ENCODE measurements around the gene SERPINA4. TPM values are rescaled to one million over a fixed set of nuclear protein-coding genes. Genes with fewer than 3 reads are reported as not detected.

Gene SERPINA4
- polyA plus RNA-seq, 1 of the 3 experiments (the other 2 are of a cell fraction): not detected

DNA sequence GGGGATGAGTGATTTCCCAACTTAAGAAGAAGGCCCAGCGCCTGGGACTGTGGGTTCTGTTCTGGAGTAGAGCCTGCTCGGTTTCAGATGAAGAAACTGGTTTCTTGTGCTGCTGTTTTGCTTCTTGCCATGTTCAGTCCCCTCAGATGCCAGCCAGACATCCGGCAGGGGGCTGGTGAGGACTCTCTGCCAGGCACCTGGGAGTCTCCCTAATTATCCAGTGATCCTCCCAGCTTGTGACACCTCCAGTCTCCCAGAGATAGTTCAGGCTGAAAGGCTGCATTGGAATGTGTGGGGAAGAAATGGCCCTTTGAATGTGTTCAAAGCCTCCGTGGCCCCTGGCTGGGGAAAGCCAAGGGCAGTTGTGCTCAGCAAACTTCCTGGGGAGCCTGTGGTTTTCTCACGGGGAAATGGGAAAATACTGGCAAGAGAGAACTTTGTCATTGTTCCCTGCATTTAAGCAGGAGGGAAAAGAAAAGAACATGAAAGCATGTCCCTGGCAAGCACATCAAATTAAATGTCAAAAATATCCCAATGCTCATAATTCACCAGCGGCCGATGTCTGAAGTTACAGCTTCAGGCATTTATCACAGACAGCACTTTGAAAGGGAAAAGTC, 43.5 kb upstream of the SERPINA4 start (continued):
- TF ChIP-seq NFIC (IDR thresholded peaks at IDR 0.05; ENCODE audit: borderline replicate concordance) (no peak), RAD21 (IDR thresholded peaks at IDR 0.05; ENCODE audit: low read length) (no peak), MEF2A (IDR thresholded peaks at IDR 0.05; ENCODE audit: borderline replicate concordance, low read depth) (no peak), EZH2phosphoT487 (IDR thresholded peaks at IDR 0.05; ENCODE audit: borderline replicate concordance, low read depth) (no peak), YY1 (IDR thresholded peaks at IDR 0.05; ENCODE audit: low read depth) (no peak)

DNA sequence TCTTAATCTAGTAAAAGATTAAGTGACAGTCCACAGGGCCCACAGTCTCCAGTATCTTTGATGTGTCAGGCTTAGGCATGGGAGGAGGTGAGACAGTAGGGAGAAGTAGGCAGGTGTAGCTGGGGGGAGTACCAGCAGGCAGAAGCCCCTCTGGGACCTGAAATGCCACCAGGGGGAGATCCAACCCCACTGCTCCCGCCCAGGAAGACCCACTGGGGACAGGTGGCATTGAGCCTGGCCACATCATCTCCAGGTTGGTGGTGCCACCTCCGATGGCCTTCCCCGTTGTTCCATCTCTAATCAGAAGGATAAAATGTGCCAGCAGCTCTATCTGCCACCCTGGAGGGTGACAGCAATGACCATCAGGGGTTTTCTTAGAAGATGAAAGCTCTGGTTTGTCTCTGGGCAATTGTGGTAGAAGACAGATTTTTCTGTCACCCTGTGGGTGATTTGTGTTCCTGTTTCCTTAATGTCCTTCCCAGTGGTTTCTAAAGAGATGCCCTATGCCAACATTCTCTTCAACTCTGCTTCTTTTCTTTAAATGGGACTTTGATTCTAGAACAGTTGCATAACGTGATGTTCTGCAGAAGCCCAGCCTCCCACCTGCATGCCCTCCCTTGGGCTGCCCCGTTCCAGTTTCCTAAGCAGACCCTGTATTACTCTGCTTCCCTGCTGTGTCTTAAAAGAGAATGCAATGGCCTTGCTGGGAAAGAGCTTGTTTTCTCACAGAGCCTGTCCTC, 39.7 kb upstream of the SERPINA4 start:
- no peaks in the 10 kb centered on the region for H3F3A ChIP-seq (replicated peaks; ENCODE audit: insufficient read depth)
- no peaks in the 10 kb centered on the region; the same call in 1 of the 2 replicates for H3K27me3 ChIP-seq (ENCODE audit: insufficient read depth)
- H3K4me2 ChIP-seq: no peak overlapping the region
- H3K9me3 ChIP-seq: no peaks in the 10 kb centered on the region
- no peaks in the 10 kb centered on the region for H3K4me1 ChIP-seq (ENCODE audit: control insufficient read depth in 1 of 2, insufficient read depth in 2 of 2, low read depth in 1 of 2, low read length in 1 of 2)
- H3K4me3 ChIP-seq (ENCODE audit: low read depth in 2 of 2, low read length in 1 of 2): no peak overlapping the region
- H3K79me2 ChIP-seq (ENCODE audit: insufficient read depth): no peaks in the 10 kb centered on the region
- H2AFZ ChIP-seq (ENCODE audit: low read depth): no peak overlapping the region
- no peaks in the 10 kb centered on the region for H3K36me3 ChIP-seq (replicated peaks in 1 of 2; ENCODE audit: control insufficient read depth in 1 of 2, insufficient read depth in 2 of 2, low read length in 1 of 2)
- no peaks in the 10 kb centered on the region for H3K9me2 ChIP-seq
- no peaks in the 10 kb centered on the region for H4K20me1 ChIP-seq (ENCODE audit: insufficient read depth)
- H3K9ac ChIP-seq: no peak overlapping the region
- no peak for DNase-seq
- WGBS (ENCODE audit: low lambda C conversion rate): 13% methylated on average over 4 of the region's 5 CpGs
- ChIA-PET CTCF (interaction anchor here (1.6 kb wide), 1 partner anchor 27 kb away, joined by 3 read pairs; no protein-coding TSS in a partner anchor), POLR2A (no interaction called here)
- H3K27ac ChIP-seq (ENCODE audit: low read depth in 2 of 2, low read length in 1 of 2): no peak overlapping the region
- TF ChIP-seq, protein P1, sequence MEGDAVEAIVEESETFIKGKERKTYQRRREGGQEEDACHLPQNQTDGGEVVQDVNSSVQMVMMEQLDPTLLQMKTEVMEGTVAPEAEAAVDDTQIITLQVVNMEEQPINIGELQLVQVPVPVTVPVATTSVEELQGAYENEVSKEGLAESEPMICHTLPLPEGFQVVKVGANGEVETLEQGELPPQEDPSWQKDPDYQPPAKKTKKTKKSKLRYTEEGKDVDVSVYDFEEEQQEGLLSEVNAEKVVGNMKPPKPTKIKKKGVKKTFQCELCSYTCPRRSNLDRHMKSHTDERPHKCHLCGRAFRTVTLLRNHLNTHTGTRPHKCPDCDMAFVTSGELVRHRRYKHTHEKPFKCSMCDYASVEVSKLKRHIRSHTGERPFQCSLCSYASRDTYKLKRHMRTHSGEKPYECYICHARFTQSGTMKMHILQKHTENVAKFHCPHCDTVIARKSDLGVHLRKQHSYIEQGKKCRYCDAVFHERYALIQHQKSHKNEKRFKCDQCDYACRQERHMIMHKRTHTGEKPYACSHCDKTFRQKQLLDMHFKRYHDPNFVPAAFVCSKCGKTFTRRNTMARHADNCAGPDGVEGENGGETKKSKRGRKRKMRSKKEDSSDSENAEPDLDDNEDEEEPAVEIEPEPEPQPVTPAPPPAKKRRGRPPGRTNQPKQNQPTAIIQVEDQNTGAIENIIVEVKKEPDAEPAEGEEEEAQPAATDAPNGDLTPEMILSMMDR (IDR thresholded peaks at IDR 0.05): no peak
- TF ChIP-seq EZH2phosphoT487 (IDR thresholded peaks at IDR 0.05; ENCODE audit: borderline replicate concordance, low read depth): no peak
- no peak for TF ChIP-seq SMC3 (IDR thresholded peaks at IDR 0.05; ENCODE audit: low read depth, low read length)
- no peak for TF ChIP-seq ELF1 (IDR thresholded peaks at IDR 0.05)
- TF ChIP-seq POLR2AphosphoS5 (IDR thresholded peaks at IDR 0.05; ENCODE audit: low read depth, low read length): no peak
- TF ChIP-seq RAD21 (IDR thresholded peaks at IDR 0.05; ENCODE audit: low read length): no peak
- no peak for TF ChIP-seq YY1 (IDR thresholded peaks at IDR 0.05; ENCODE audit: low read depth)
- TF ChIP-seq MEF2A (IDR thresholded peaks at IDR 0.05; ENCODE audit: borderline replicate concordance, low read depth): no peak
- no peak for TF ChIP-seq SIN3A (IDR thresholded peaks at IDR 0.05; ENCODE audit: borderline replicate concordance, low read depth, low read length)
- TF ChIP-seq, protein P2, sequence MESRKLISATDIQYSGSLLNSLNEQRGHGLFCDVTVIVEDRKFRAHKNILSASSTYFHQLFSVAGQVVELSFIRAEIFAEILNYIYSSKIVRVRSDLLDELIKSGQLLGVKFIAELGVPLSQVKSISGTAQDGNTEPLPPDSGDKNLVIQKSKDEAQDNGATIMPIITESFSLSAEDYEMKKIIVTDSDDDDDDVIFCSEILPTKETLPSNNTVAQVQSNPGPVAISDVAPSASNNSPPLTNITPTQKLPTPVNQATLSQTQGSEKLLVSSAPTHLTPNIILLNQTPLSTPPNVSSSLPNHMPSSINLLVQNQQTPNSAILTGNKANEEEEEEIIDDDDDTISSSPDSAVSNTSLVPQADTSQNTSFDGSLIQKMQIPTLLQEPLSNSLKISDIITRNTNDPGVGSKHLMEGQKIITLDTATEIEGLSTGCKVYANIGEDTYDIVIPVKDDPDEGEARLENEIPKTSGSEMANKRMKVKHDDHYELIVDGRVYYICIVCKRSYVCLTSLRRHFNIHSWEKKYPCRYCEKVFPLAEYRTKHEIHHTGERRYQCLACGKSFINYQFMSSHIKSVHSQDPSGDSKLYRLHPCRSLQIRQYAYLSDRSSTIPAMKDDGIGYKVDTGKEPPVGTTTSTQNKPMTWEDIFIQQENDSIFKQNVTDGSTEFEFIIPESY (IDR thresholded peaks at IDR 0.05; ENCODE audit: borderline replicate concordance, low read depth): no peak
- no peak for TF ChIP-seq TCF12 (IDR thresholded peaks at IDR 0.05)
- TF ChIP-seq, protein P3, sequence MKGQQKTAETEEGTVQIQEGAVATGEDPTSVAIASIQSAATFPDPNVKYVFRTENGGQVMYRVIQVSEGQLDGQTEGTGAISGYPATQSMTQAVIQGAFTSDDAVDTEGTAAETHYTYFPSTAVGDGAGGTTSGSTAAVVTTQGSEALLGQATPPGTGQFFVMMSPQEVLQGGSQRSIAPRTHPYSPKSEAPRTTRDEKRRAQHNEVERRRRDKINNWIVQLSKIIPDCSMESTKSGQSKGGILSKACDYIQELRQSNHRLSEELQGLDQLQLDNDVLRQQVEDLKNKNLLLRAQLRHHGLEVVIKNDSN (IDR thresholded peaks at IDR 0.05; ENCODE audit: borderline replicate concordance, low read depth): no peak
- no peak for TF ChIP-seq GABPA (IDR thresholded peaks at IDR 0.05; ENCODE audit: low read depth)
- TF ChIP-seq RXRA (IDR thresholded peaks at IDR 0.05; ENCODE audit: borderline replicate concordance, low read depth): no peak
- TF ChIP-seq, protein P4, sequence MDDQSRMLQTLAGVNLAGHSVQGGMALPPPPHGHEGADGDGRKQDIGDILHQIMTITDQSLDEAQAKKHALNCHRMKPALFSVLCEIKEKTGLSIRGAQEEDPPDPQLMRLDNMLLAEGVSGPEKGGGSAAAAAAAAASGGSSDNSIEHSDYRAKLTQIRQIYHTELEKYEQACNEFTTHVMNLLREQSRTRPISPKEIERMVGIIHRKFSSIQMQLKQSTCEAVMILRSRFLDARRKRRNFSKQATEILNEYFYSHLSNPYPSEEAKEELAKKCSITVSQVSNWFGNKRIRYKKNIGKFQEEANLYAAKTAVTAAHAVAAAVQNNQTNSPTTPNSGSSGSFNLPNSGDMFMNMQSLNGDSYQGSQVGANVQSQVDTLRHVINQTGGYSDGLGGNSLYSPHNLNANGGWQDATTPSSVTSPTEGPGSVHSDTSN (IDR thresholded peaks at IDR 0.05): no peak
- TF ChIP-seq TEAD4 (IDR thresholded peaks at IDR 0.05; ENCODE audit: borderline replicate concordance, insufficient read depth): no peak
- no peak for TF ChIP-seq JUND (IDR thresholded peaks at IDR 0.05)
- no peak for TF ChIP-seq RFX5 (IDR thresholded peaks at IDR 0.05; ENCODE audit: low read length)
- TF ChIP-seq, protein P5, sequence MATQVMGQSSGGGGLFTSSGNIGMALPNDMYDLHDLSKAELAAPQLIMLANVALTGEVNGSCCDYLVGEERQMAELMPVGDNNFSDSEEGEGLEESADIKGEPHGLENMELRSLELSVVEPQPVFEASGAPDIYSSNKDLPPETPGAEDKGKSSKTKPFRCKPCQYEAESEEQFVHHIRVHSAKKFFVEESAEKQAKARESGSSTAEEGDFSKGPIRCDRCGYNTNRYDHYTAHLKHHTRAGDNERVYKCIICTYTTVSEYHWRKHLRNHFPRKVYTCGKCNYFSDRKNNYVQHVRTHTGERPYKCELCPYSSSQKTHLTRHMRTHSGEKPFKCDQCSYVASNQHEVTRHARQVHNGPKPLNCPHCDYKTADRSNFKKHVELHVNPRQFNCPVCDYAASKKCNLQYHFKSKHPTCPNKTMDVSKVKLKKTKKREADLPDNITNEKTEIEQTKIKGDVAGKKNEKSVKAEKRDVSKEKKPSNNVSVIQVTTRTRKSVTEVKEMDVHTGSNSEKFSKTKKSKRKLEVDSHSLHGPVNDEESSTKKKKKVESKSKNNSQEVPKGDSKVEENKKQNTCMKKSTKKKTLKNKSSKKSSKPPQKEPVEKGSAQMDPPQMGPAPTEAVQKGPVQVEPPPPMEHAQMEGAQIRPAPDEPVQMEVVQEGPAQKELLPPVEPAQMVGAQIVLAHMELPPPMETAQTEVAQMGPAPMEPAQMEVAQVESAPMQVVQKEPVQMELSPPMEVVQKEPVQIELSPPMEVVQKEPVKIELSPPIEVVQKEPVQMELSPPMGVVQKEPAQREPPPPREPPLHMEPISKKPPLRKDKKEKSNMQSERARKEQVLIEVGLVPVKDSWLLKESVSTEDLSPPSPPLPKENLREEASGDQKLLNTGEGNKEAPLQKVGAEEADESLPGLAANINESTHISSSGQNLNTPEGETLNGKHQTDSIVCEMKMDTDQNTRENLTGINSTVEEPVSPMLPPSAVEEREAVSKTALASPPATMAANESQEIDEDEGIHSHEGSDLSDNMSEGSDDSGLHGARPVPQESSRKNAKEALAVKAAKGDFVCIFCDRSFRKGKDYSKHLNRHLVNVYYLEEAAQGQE (IDR thresholded peaks at IDR 0.05; ENCODE audit: low read depth, low read length): no peak

Data from SK-N-SH (cell line).